MG63 (cell line): ENCODE measurements around the gene PDE2A. TPM values are rescaled to one million over a fixed set of nuclear protein-coding genes. Genes with fewer than 3 reads are reported as not detected.
A peak's percentile ranks its signal among the peaks of the same experiment; 100 is the strongest.

Experiments used
- DNase-seq: peaks from one replicate; pipeline ENCODE4 v3.0.0-alpha.2; 2020
- H3K27me3 ChIP-seq: fragments of 250-450 bp; sonication (Bioruptor Pico); 2 replicates; pipeline ENCODE4 v1.5.1; 2020; ENCODE audit warnings: mild to moderate bottlenecking, moderate library complexity
- H3K36me3 ChIP-seq: fragments of 250-450 bp; sonication (Bioruptor Pico); 2 replicates; pipeline ENCODE4 v1.5.1; 2020; ENCODE audit warnings: mild to moderate bottlenecking, moderate library complexity
- H3K4me3 ChIP-seq: fragments of 250-450 bp; sonication (Bioruptor Pico); 2 replicates; pipeline ENCODE4 v1.5.1; 2020; ENCODE audit warnings: mild to moderate bottlenecking, moderate library complexity
- H3K9me3 ChIP-seq: fragments of 250-450 bp; sonication (Bioruptor Pico); 2 replicates; pipeline ENCODE4 v1.5.1; 2020; ENCODE audit warnings: mild to moderate bottlenecking, moderate library complexity
- total RNA-seq: library from RNA; depleted of rRNA; stranded (reverse); fragments of >200 nt; shearing (Covaris generic); gene quantifications from 2 replicates; pipeline ENCODE4 v1.2.3, GENCODE V29; 2014; ENCODE audit warnings: low replicate concordance

The PDE2A gene
- total RNA-seq, 1 experiment from 2014 or later, result not detected

DNA sequence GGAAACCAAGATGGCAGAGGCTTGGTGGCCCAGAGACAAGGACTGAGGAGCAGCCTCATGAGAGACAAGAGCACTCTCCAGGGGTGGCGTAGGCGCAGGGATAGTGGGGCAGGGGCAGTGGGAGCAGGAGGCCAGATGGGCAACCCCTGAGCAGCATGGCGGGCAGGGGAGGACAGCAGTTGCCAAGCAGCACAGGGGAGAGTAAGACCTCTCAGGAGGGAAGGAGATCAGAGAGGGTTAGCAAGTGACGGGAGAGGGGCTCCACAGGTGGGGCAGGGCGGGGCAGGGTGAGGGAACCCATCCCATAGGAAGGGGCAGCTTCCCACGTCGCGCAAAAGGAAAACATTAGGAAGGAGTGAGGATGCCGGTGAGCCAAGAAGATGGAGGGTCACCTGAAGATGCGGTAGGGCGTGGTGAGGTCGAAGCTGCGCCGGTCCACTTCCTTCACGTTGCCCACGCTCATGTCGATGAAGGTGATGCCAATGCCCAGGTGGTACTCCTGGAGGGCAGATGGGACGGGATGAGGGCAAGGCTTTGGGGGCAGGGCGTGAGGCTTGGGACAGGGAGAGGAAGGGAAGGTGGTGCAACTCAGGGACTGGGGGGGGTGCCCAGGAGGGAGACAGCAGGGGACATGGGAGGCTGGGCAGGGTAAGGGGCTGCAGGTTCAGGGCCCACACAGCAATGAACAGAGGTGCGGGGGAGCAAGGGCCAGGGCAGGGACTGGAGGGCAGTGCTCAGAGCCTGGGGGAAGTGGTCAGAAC, 35.4 kb upstream of the PDE2A start:
- H3K36me3 ChIP-seq, result no peaks in the 10 kb centered on the region
- no peaks in the 10 kb centered on the region for H3K27me3 ChIP-seq
- no peak for DNase-seq
- no peaks in the 10 kb centered on the region for H3K9me3 ChIP-seq
- H3K4me3 ChIP-seq, result no peak overlapping the region

DNA sequence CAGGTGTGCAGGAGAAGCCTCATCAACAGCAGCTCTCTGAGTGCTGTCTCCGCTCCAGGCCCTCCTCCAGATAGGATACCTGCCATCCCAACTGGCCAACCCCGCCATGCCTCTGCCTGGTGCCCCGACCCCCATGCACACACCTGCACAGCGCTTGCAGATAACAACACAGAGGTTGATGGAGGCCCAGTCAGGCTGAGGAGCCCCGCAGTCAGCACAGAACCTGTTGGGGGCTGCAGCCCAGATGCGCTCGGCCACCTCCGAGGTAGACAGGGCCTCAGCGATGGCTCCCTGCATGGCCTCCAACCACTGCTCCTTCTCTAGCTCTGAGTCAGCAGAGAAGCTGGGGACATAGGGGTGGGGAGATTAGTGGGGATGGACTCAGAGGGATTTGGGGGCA, 32.8 kb upstream of the PDE2A start:
- Histone ChIP-seq H3K9me3 (no peaks in the 10 kb centered on the region), H3K4me3 (no peak overlapping the region), H3K27me3 (no peaks in the 10 kb centered on the region), H3K36me3 (peaks cover 5% of the 10 kb centered on the region; the same call in 1 of the 2 replicates)
- DNase-seq, result no peak

DNA sequence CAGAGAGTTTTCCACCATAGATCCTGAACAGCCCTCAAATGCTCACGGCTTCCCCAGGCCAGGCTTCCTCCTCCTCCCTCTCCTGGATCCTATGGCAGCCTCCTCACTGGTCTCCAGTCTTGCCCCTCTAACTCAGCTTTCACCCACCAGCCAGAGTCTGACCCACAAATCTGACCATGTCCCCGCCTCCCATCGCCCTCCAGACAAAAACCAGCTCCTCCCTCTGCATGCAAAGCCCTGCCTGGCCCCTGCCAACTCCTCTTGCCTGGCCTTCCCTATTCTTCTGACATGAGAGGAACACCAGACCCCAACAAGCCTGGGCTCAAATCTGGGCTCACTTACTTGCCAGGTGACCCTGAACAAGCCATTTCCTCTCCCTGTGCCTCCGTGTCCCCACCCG, 32.4 kb upstream of the PDE2A start:
- no peak overlapping the region for H3K4me3 ChIP-seq
- no peaks in the 10 kb centered on the region for H3K27me3 ChIP-seq
- no peak for DNase-seq
- H3K9me3 ChIP-seq, result no peaks in the 10 kb centered on the region
- H3K36me3 ChIP-seq, result peaks cover 5% of the 10 kb centered on the region

DNA sequence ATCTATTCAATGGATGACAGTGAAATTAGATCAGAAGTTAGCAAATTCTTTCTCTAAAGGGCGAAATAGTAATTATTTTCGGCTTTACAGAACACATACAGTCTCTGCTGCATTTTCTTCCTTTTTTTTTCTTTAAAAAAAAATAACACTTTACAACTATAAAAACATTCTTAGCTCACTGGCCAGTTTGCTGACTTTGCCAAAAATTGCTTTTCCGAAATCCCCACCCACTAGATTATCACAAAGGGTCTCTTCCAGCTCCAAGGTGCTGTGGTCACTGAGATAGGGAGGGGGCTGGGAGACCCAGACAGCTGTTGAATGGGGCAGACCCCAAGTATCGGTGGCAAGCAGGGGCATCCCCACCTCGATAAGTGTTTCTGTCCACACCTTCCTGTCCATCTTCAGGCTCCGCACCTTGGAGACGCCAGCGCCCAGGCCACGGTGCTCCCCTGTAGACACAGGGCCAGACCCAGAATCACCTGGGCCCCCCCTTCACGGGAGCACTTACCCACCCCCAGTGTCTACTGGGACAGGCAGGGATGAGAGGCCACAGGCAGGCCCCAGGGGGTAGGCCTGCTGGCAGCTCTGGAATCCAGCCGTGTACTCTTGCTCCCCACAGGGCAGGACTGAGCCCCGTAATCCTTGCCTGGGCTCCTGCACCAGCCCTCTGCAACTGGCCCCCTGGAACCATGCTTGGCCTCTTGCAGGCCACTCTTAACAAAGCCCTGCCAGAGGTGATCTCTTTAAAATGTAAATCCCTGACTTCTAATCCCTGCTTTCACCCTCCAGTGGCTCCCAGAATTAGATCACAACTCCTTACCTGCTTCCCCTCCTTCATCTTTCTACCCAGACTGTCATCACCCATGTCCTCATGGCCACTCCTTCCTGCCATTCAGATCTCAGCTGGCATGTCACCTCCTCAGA, 31.5 kb upstream of the PDE2A start:
- H3K36me3 ChIP-seq, result peaks cover 11% of the 10 kb centered on the region
- H3K9me3 ChIP-seq, result no peaks in the 10 kb centered on the region
- DNase-seq, result no peak
- no peak overlapping the region for H3K4me3 ChIP-seq
- H3K27me3 ChIP-seq, result no peaks in the 10 kb centered on the region

DNA sequence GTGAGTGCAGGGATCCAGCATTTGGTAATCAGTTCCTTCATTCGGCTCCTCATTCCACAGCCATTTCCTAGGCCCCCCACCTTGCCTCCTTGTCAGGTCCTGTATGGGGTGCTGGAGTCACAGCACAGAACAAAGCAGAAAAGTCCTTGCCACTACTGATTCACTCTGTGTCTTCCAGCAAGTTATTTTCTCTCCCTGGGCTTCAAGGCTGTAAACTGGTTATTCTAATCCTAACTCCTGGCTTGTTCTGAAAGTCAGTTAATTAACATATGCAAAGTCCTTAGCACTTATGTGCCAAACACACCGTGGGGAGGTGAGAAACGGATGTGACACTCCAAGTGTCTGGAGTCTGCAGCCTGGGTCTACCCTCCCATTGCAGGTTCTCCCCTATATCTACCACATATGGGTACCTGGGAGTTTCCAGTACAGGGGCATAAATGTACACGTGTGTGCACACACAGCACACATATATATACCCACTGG, 30.6 kb upstream of the PDE2A start:
- H3K9me3 ChIP-seq, result no peaks in the 10 kb centered on the region
- H3K36me3 ChIP-seq, result peaks cover 15% of the 10 kb centered on the region
- H3K4me3 ChIP-seq, result no peak overlapping the region
- H3K27me3 ChIP-seq, result no peaks in the 10 kb centered on the region
- no peak for DNase-seq

DNA sequence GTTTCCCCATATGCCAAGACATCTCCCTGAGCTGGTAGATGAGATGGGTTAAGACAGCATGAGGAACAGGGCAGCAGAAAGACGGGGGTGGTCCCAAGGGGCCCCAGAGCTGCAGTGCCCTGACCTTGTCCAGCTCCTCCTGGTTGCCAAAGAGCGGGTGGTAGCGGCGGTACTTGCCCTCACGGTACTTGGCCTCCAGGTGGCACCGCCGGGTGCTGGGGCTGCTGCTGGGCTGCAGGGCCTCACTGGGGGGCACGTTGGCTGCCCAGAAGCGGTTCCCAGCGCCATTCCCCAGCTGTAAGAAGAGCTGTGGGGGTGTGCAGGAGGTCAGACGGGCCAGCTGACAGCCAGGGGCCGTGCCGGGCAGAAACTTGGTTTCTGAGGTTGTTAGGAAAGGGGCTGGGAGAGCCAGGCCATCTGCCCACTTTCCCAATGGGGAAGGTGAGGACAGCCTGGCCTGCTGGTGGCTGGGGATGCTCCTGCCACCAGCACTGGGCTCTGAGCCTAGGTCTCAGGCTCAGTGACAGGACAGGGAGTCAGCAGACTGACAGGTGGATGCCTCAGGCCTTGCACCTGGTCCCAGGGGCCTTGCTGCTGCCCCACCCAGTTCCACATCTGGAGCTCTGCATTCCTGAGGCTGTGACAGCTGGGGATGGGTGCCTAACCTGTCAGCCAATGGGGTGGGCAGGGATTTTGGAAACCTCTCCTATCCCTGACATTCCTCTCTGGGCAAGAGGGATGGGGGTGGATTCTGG, 30.0 kb upstream of the PDE2A start:
- DNase-seq, result no peak
- H3K36me3 ChIP-seq, result peaks cover 18% of the 10 kb centered on the region
- H3K27me3 ChIP-seq, result no peaks in the 10 kb centered on the region
- no peak overlapping the region for H3K4me3 ChIP-seq
- H3K9me3 ChIP-seq, result no peaks in the 10 kb centered on the region

DNA sequence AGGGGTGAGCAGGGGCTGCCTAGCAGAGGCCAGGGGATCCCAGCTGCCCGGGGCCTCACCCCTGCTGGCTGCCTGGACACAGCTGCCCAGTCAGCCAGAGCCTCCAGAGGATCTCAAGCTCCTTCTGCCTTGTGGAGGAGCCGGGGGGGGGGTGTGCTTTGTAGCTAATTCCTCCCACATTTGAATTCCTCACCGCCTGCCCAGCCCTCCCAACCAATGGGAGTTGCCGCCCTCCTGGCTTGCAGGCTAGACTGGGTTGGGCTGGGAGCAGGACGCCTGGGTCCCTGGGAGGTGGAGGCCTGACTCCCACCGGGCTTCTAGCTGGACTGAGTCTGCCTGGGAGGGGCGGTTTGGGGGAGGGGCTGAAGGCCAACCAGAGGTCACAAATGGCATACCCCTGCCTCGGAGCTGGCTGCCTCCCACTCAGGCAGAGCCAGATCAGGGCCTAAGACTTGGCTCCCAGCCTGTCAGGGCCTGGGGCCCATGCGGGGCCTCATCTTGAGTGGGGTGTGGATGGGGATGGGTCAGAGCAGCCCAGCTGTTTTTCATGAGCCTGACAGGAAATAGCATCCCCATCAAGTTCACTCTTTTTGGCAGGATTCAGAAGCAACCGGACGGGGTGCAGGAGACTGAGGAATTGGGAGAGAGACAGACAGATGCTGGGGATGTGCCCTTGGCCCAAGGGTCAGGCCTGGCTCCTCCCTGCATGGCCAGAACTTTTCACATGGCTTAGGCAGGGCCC, 29.2 kb upstream of the PDE2A start:
- Histone ChIP-seq H3K9me3 (no peaks in the 10 kb centered on the region), H3K4me3 (no peak overlapping the region), H3K36me3 (peaks cover 18% of the 10 kb centered on the region), H3K27me3 (no peaks in the 10 kb centered on the region)
- peak; percentile 81 for DNase-seq

DNA sequence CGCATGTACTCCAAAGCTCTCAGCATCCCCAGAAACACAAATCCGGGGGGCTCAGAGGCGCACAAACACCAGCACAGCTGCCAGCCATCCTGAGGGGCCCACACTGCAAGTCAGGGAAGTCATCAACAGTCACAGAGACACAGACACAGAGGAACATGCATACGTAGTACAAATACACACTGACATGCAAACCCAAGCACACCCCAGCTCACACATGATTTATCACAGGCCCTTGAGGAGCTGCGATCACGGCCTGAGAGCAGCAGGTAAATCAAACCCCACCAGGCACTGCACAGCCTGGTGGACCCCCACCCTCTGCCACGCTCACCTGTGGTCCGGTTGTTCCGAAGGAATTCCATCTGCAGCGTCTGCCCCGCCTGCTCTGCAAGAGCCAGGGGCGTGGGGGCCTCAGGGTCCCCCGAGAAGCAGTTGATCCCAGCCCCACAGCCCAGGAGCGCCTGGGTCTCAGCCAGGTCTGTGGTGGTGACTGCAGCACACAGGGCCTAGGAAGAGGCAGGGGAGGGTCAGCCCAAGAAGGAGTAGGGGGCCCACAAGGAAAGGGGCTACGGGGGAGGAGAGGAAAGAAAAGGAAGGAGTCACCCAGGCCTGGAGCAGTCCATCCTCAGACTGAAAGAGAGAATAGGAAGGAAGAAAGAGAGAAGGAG, 28.5 kb upstream of the PDE2A start:
- H3K4me3 ChIP-seq, result no peak overlapping the region
- DNase-seq, result no peak
- no peaks in the 10 kb centered on the region for H3K9me3 ChIP-seq
- H3K36me3 ChIP-seq, result peaks cover 18% of the 10 kb centered on the region
- no peaks in the 10 kb centered on the region for H3K27me3 ChIP-seq

DNA sequence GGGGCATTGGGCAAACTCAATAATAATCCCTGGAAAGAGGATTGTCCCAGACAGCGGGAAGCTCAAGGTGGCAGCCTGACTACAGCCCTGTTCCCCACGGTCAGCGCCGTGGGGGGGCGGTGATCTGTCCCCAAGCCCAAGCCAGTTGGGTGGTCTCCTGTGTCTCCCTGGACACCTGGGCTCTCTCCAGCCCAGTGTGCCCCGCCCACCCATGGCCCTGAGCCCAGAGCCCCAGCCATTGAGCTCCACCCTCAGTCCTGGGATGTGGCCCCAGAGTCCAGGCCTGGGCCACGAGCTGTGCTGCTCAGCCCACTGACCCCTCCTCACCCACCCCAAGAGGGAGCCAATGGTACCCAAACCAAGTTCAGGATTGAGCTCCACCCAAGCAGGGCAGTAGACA, 27.9 kb upstream of the PDE2A start:
- Histone ChIP-seq H3K9me3 (no peaks in the 10 kb centered on the region), H3K27me3 (no peaks in the 10 kb centered on the region), H3K36me3 (peaks cover 18% of the 10 kb centered on the region), H3K4me3 (no peak overlapping the region)
- DNase-seq, result no peak

DNA sequence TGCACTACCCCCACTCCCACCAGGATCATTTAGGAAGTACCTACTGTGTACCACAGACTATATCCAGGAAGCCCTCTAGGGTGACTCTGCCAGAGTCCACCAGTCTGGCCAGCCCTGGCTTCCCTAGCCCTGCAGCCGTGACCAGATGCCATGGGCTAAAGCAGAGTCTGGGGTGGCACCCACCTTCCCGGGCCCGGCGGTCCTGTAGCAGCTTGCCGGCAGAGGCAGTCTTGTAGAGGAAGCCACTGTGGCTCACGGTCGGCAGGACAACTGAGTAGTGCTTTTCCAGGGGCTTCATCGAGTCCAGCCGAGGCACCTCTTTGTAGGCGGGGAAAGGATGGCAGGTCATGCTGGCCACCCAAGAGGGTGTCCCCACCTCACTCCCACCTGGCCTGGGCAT, 27.2 kb upstream of the PDE2A start:
- Histone ChIP-seq H3K36me3 (peaks cover 18% of the 10 kb centered on the region), H3K4me3 (no peak overlapping the region), H3K27me3 (no peaks in the 10 kb centered on the region), H3K9me3 (no peaks in the 10 kb centered on the region)
- DNase-seq, result no peak

DNA sequence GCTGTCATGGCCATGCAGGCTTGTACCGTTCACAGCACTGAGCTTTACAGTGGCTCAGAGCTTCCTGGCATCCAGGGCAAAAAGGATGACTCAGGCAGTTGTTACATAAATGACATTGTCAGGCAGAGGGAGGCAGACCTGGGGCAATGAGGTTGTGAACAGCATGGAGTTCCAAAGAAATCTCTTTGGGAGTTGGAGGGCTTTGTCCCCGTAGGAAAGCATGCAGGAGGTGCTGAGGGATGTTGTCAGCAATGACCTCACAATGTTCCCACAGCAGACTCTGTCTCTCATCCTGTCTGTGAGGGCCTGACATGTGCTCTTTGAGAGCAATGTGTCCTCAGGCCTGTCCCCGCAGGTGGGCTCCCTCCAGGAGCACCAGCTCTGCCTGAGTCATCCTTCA, 25.9 kb upstream of the PDE2A start:
- H3K4me3 ChIP-seq, result no peak overlapping the region
- DNase-seq, result peak; percentile 57
- no peaks in the 10 kb centered on the region for H3K27me3 ChIP-seq
- H3K9me3 ChIP-seq, result no peaks in the 10 kb centered on the region
- peaks cover 18% of the 10 kb centered on the region for H3K36me3 ChIP-seq

DNA sequence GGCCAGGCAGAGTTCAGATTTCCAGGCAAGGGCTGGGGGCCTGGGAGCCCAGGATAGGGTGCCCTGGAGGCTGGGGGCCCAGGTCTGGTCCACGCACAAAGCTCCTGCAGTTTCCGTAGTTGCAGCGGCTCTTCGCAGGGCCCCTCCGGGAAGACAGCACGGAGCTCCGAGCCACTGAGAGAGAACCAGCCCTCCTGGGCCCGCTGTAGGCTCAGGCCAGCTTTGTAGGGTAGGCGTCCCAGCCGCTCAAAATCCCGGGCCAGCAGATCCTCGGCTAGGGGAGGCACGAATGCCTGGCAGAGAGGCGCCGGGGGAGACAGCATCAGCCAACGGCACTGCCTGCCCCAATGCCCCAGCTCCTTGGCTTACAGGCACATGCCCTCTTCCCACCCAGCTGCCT, 23.6 kb upstream of the PDE2A start:
- Histone ChIP-seq H3K36me3 (peaks cover 16% of the 10 kb centered on the region), H3K9me3 (no peaks in the 10 kb centered on the region), H3K4me3 (no peak overlapping the region), H3K27me3 (no peaks in the 10 kb centered on the region)
- no peak for DNase-seq

DNA sequence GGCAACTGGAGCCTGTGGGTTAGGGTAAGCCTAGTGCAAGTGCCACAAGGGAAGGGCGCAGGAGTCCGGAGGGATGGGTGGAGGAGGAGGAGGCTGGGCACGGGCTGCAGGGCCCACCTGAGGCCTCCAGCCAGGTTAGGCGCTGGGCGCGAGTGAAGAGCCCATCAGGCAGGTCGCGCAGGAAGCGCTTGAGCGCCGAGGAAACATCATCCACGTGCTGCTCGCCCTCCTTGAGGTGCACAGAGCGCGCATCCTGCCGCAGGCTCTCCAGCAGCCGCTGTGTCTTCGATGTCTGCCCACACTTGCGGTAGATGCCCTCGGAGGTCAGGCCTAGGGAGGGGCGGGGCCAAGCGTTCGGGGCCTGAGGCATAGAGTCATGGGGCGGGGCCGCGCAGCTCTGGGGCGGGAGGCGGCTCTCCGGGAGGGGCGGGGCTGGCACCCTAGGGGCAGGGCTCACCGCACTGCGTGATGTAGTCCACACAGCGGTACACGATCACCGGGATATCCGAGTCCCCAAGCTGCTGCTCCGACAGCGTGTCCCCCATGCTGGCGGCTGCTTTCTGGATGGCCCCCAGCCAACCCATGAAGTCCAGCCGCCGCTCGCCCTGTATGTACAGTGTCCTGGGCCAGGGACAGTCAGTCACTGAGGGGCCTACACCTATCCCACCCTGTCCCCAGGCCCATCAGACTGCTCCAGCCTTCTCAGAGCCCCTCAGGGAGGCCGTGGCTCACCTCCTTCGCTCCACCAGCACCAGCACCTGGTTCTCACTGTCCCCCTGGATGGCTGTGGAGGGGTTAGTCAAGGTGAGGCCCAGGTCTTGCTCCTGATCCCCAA, 22.9 kb upstream of the PDE2A start:
- no peaks in the 10 kb centered on the region for H3K27me3 ChIP-seq
- no peak overlapping the region for H3K4me3 ChIP-seq
- no peaks in the 10 kb centered on the region for H3K9me3 ChIP-seq
- peaks cover 13% of the 10 kb centered on the region for H3K36me3 ChIP-seq
- no peak for DNase-seq

DNA sequence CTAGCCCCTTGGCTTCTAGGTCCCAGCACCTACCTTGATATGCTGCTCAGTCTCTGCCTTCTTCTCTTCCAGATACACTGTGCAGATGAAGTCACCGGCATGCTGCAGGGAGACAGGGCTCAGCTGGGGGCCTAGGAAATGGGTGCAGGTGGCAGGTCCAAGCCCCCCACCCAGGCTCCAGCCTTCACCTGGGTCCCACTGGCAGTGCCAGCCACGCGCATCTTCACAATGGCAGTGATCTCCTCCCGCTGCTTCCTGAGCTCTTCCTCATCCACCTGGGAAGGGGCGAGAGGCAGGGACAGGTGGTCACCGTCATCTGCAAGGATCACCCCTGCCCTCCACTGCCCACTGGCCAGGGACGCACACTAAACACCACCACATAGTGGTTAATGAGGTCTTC, 21.1 kb upstream of the PDE2A start:
- H3K4me3 ChIP-seq, result no peak overlapping the region
- H3K36me3 ChIP-seq, result peaks cover 6% of the 10 kb centered on the region
- no peaks in the 10 kb centered on the region for H3K9me3 ChIP-seq
- no peaks in the 10 kb centered on the region for H3K27me3 ChIP-seq
- DNase-seq, result no peak

DNA sequence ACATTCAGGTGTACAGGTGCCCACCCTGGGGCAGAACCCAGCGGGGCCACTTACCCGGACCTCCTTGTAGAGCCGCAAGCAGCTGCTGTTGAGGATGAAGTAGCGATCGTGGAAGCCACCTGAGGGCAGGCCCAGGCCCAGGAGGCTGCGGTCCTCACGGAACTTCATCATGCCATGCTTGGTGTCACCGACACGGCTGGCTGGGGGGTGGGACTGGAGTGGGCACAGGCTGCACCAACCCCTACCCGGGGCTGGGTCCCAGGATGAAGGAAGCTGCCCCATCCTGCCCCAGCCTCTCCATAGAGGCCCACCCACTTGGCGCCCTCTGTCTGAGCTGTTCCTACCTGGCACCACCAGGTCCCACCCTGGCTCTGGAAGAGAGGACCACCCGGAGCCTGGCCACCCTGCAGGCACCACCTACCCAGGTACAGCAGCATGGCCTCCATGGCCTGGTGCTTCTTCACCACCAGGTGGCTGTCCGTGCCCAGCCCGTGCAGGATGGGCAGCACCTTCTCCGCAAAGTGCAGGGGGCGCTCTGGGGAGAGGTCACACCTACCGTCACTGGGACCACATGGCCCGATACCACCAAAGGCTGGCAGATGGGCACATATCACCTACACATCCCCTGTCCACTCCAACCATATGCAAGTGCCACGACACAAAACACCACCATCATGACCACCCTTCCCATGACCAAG, 19.2 kb upstream of the PDE2A start:
- H3K9me3 ChIP-seq, result no peaks in the 10 kb centered on the region
- H3K27me3 ChIP-seq, result no peaks in the 10 kb centered on the region
- H3K4me3 ChIP-seq, result no peak overlapping the region
- H3K36me3 ChIP-seq, result no peaks in the 10 kb centered on the region; the same call in none of the 2 replicates
- no peak for DNase-seq
